ENCODE measurements around the gene EMILIN2.

The EMILIN2 gene

GRCh38 chr18:2853173-2853925, 6.5 kb downstream of the EMILIN2 start:
- H3K9me3 ChIP-seq (ENCODE audit: control insufficient read depth, low read length), result no peaks in the 10 kb centered on the region
- H3K9ac ChIP-seq (ENCODE audit: low read length), result no peak overlapping the region
- no peak overlapping the region for H3K4me2 ChIP-seq (ENCODE audit: low read length, poor library complexity, severe bottlenecking)
- no peak overlapping the region for H2BK12ac ChIP-seq (ENCODE audit: low read length in 2 of 2)
- H3K27ac ChIP-seq (ENCODE audit: low read length, poor library complexity, severe bottlenecking), result no peak overlapping the region
- peaks cover 0 to 19% of the 10 kb centered on the region in 2 experiments for H3K27me3 ChIP-seq (ENCODE audit: control insufficient read depth in 1 of 2, insufficient read depth in 1 of 2, low read length in 2 of 2)
- no peak overlapping the region for H2BK120ac ChIP-seq (ENCODE audit: low read depth, low read length)
- H4K91ac ChIP-seq (ENCODE audit: low read length), result no peak overlapping the region
- H2BK15ac ChIP-seq (ENCODE audit: low read depth, poor library complexity, severe bottlenecking), result no peak overlapping the region
- H3K23ac ChIP-seq (ENCODE audit: low read length in 2 of 2), result no peak overlapping the region
- no peak overlapping the region for H2AFZ ChIP-seq (ENCODE audit: low read depth, low read length)
- 86% methylated on average over 17 of the region's 18 CpGs for WGBS
- H2AK5ac ChIP-seq (ENCODE audit: low read length, severe bottlenecking), result no peak overlapping the region
- H3K4me1 ChIP-seq (ENCODE audit: control insufficient read depth, insufficient read depth, low read depth, low read length), result peaks cover 2% of the 10 kb centered on the region
- no peak overlapping the region for H4K8ac ChIP-seq (ENCODE audit: low read length)
- no peak for DNase-seq
- H3K36me3 ChIP-seq (ENCODE audit: control insufficient read depth in 1 of 2, insufficient read depth in 2 of 2, low read depth in 1 of 2, low read length in 2 of 2), result peaks cover 0 to 4% of the 10 kb centered on the region in 2 experiments
- H3K18ac ChIP-seq (ENCODE audit: low read depth in 1 of 2, low read length in 2 of 2), result no peak overlapping the region
- no peak overlapping the region for H2BK5ac ChIP-seq (ENCODE audit: low read depth, low read length, poor library complexity, severe bottlenecking)
- H3K14ac ChIP-seq (ENCODE audit: low read length in 2 of 2), result no peak overlapping the region
- no peak overlapping the region for H3K4ac ChIP-seq (ENCODE audit: low read depth in 1 of 2, low read length in 2 of 2)
- no peaks in the 10 kb centered on the region for H3K79me1 ChIP-seq (replicated peaks; ENCODE audit: low read length, poor library complexity, severe bottlenecking)
- H3K4me3 ChIP-seq (ENCODE audit: insufficient read depth in 1 of 2, low read depth in 1 of 2, low read length in 2 of 2), result no peak overlapping the region

GRCh38 chr18:2853926-2854664, 7.3 kb downstream of the EMILIN2 start:
- peaks cover 2% of the 10 kb centered on the region for H3K4me1 ChIP-seq (ENCODE audit: control insufficient read depth, insufficient read depth, low read depth, low read length)
- no peak for DNase-seq
- no peak overlapping the region for H3K4me2 ChIP-seq (ENCODE audit: low read length, poor library complexity, severe bottlenecking)
- no peak overlapping the region for H2BK12ac ChIP-seq (ENCODE audit: low read length in 2 of 2)
- 56% methylated on average over 5 of the region's 7 CpGs for WGBS
- H2BK5ac ChIP-seq (ENCODE audit: low read depth, low read length, poor library complexity, severe bottlenecking), result no peak overlapping the region
- no peak overlapping the region for H3K23ac ChIP-seq (ENCODE audit: low read length in 2 of 2)
- peaks cover 0 to 4% of the 10 kb centered on the region in 2 experiments for H3K36me3 ChIP-seq (ENCODE audit: control insufficient read depth in 1 of 2, insufficient read depth in 2 of 2, low read depth in 1 of 2, low read length in 2 of 2)
- H3K27me3 ChIP-seq (ENCODE audit: control insufficient read depth in 1 of 2, insufficient read depth in 1 of 2, low read length in 2 of 2), result peaks cover 0 to 12% of the 10 kb centered on the region in 2 experiments
- H3K14ac ChIP-seq (ENCODE audit: low read length in 2 of 2), result no peak overlapping the region
- no peak overlapping the region for H2AFZ ChIP-seq (ENCODE audit: low read depth, low read length)
- no peaks in the 10 kb centered on the region for H3K9me3 ChIP-seq (ENCODE audit: control insufficient read depth, low read length)
- no peak overlapping the region for H3K4ac ChIP-seq (ENCODE audit: low read depth in 1 of 2, low read length in 2 of 2)
- H3K27ac ChIP-seq (ENCODE audit: low read length, poor library complexity, severe bottlenecking), result no peak overlapping the region
- H4K8ac ChIP-seq (ENCODE audit: low read length), result no peak overlapping the region
- no peaks in the 10 kb centered on the region for H3K79me1 ChIP-seq (replicated peaks; ENCODE audit: low read length, poor library complexity, severe bottlenecking)
- H2AK5ac ChIP-seq (ENCODE audit: low read length, severe bottlenecking), result no peak overlapping the region
- no peak overlapping the region for H2BK15ac ChIP-seq (ENCODE audit: low read depth, poor library complexity, severe bottlenecking)
- H3K18ac ChIP-seq (ENCODE audit: low read depth in 1 of 2, low read length in 2 of 2), result peak overlapping the region in 1 of 2 experiments; percentile 43
- no peak overlapping the region for H2BK120ac ChIP-seq (ENCODE audit: low read depth, low read length)
- H3K4me3 ChIP-seq (ENCODE audit: insufficient read depth in 1 of 2, low read depth in 1 of 2, low read length in 2 of 2), result peak overlapping the region in 1 of 2 experiments; percentile 46
- peak overlapping the region; percentile 67 for H3K9ac ChIP-seq (ENCODE audit: low read length)
- no peak overlapping the region for H4K91ac ChIP-seq (ENCODE audit: low read length)

- H3K4me3 ChIP-seq (ENCODE audit: insufficient read depth in 1 of 2, low read depth in 1 of 2, low read length in 2 of 2), result peak overlapping the region in 1 of 2 experiments; percentile 46
- no peak for DNase-seq
- H2BK12ac ChIP-seq (ENCODE audit: low read length in 2 of 2), result no peak overlapping the region
- H2AFZ ChIP-seq (ENCODE audit: low read depth, low read length), result no peak overlapping the region
- no peak overlapping the region for H2BK15ac ChIP-seq (ENCODE audit: low read depth, poor library complexity, severe bottlenecking)
- H2BK5ac ChIP-seq (ENCODE audit: low read depth, low read length, poor library complexity, severe bottlenecking), result no peak overlapping the region
- no peaks in the 10 kb centered on the region for H3K9me3 ChIP-seq (ENCODE audit: control insufficient read depth, low read length)
- no peak overlapping the region for H3K23ac ChIP-seq (ENCODE audit: low read length in 2 of 2)
- no peak overlapping the region for H3K4me2 ChIP-seq (ENCODE audit: low read length, poor library complexity, severe bottlenecking)
- no peak overlapping the region for H3K27ac ChIP-seq (ENCODE audit: low read length, poor library complexity, severe bottlenecking)
- H3K79me1 ChIP-seq (replicated peaks; ENCODE audit: low read length, poor library complexity, severe bottlenecking), result no peaks in the 10 kb centered on the region
- no peak overlapping the region for H4K8ac ChIP-seq (ENCODE audit: low read length)
- no peak overlapping the region for H2BK120ac ChIP-seq (ENCODE audit: low read depth, low read length)
- H2AK5ac ChIP-seq (ENCODE audit: low read length, severe bottlenecking), result no peak overlapping the region
- H3K4me1 ChIP-seq (ENCODE audit: control insufficient read depth, insufficient read depth, low read depth, low read length), result peaks cover 2% of the 10 kb centered on the region
- H3K14ac ChIP-seq (ENCODE audit: low read length in 2 of 2), result no peak overlapping the region
- H3K27me3 ChIP-seq (ENCODE audit: control insufficient read depth in 1 of 2, insufficient read depth in 1 of 2, low read length in 2 of 2), result peaks cover 0 to 12% of the 10 kb centered on the region in 2 experiments
- no peak overlapping the region for H3K18ac ChIP-seq (ENCODE audit: low read depth in 1 of 2, low read length in 2 of 2)
- H3K4ac ChIP-seq (ENCODE audit: low read depth in 1 of 2, low read length in 2 of 2), result no peak overlapping the region
- peak overlapping the region; percentile 67 for H3K9ac ChIP-seq (ENCODE audit: low read length)
- peaks cover 0 to 4% of the 10 kb centered on the region in 2 experiments for H3K36me3 ChIP-seq (ENCODE audit: control insufficient read depth in 1 of 2, insufficient read depth in 2 of 2, low read depth in 1 of 2, low read length in 2 of 2)
- H4K91ac ChIP-seq (ENCODE audit: low read length), result no peak overlapping the region
- 69% methylated on average over 6 of the region's 6 CpGs for WGBS
Observed at GRCh38 chr18:2854875-2855274, 8.1 kb downstream of the EMILIN2 start.

All from mesenchymal stem cell (in vitro differentiated cells and primary cell).